ENCODE measurements around the gene CWC27. TPM values are rescaled to one million over a fixed set of nuclear protein-coding genes. Genes with fewer than 3 reads are reported as not detected.

CWC27 gene
- total and polyA plus RNA-seq, 2 of the 13 experiments (the other 11 are each of a cell fraction or from before 2014, with no cell fraction given), result 21.1 to 25.7 TPM

DNA sequence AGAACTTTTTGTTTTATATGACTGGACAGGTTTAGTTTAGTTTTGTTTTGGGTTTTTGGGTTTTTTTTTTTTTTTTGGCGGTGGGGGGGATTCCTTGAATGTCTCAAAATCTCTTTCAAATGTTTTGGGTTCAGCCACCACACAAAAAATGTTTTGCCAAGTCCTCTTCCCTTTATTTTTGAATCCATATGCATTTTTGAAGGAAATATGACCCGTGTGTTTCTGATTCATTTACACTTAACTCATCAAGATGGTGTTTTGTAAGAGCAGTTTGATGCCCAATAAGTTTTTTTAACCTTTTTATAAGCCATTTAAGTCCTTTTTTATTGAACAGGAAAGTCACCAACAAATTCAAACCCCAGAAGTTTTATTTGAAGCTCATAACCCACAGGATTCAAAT is 209.8 kb downstream of the CWC27 start:
- no TSS peak for BruUV-seq (replicated peaks)
- FAIRE-seq (no peak), ATAC-seq (no peak), DNase-seq (ENCODE audit: low spot score) (no peak)
- no peak overlapping the region for H3K9ac ChIP-seq (ENCODE audit: insufficient read depth, low read depth, low read length)
- no peak overlapping the region for H3K27ac ChIP-seq (ENCODE audit: extremely low read length, insufficient read depth, low read length)
- CTCF ChIA-PET (ENCODE audit: low intra/inter-chr PET ratio, low total read pairs), result no interaction called here
- POLR2A ChIA-PET, result no interaction called here
- TF ChIP-seq ZFP90 (CRISPR knock-in tag; IDR thresholded peaks at IDR 0.05; ENCODE audit: borderline replicate concordance) (no peak), SNRNP70 (IDR thresholded peaks at IDR 0.05; ENCODE audit: low read depth, low read length) (no peak), ZNF850 (CRISPR knock-in tag; conservative IDR thresholded peaks at IDR 0.05) (no peak), TEAD3 (CRISPR knock-in tag; optimal IDR thresholded peaks at IDR 0.05; ENCODE audit: borderline replicate concordance) (no peak), ZNF772 (CRISPR knock-in tag; IDR thresholded peaks at IDR 0.05) (no peak), ZNF672 (CRISPR knock-in tag; IDR thresholded peaks at IDR 0.05) (no peak), ARNTL (CRISPR knock-in tag; IDR thresholded peaks at IDR 0.05) (no peak), SIX4 (CRISPR knock-in tag; IDR thresholded peaks at IDR 0.05) (no peak), ZNF160 (CRISPR knock-in tag; IDR thresholded peaks at IDR 0.05) (no peak)
- TF ChIP-seq, protein P1, sequence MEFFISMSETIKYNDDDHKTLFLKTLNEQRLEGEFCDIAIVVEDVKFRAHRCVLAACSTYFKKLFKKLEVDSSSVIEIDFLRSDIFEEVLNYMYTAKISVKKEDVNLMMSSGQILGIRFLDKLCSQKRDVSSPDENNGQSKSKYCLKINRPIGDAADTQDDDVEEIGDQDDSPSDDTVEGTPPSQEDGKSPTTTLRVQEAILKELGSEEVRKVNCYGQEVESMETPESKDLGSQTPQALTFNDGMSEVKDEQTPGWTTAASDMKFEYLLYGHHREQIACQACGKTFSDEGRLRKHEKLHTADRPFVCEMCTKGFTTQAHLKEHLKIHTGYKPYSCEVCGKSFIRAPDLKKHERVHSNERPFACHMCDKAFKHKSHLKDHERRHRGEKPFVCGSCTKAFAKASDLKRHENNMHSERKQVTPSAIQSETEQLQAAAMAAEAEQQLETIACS (CRISPR knock-in tag; IDR thresholded peaks at IDR 0.05), result no peak
- TF ChIP-seq, protein P2, sequence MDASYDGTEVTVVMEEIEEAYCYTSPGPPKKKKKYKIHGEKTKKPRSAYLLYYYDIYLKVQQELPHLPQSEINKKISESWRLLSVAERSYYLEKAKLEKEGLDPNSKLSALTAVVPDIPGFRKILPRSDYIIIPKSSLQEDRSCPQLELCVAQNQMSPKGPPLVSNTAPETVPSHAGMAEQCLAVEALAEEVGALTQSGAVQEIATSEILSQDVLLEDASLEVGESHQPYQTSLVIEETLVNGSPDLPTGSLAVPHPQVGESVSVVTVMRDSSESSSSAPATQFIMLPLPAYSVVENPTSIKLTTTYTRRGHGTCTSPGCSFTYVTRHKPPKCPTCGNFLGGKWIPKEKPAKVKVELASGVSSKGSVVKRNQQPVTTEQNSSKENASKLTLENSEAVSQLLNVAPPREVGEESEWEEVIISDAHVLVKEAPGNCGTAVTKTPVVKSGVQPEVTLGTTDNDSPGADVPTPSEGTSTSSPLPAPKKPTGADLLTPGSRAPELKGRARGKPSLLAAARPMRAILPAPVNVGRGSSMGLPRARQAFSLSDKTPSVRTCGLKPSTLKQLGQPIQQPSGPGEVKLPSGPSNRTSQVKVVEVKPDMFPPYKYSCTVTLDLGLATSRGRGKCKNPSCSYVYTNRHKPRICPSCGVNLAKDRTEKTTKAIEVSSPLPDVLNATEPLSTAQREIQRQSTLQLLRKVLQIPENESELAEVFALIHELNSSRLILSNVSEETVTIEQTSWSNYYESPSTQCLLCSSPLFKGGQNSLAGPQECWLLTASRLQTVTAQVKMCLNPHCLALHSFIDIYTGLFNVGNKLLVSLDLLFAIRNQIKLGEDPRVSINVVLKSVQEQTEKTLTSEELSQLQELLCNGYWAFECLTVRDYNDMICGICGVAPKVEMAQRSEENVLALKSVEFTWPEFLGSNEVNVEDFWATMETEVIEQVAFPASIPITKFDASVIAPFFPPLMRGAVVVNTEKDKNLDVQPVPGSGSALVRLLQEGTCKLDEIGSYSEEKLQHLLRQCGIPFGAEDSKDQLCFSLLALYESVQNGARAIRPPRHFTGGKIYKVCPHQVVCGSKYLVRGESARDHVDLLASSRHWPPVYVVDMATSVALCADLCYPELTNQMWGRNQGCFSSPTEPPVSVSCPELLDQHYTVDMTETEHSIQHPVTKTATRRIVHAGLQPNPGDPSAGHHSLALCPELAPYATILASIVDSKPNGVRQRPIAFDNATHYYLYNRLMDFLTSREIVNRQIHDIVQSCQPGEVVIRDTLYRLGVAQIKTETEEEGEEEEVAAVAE (CRISPR knock-in tag; IDR thresholded peaks at IDR 0.05; ENCODE audit: borderline replicate concordance), result no peak
- TF ChIP-seq, protein P3, sequence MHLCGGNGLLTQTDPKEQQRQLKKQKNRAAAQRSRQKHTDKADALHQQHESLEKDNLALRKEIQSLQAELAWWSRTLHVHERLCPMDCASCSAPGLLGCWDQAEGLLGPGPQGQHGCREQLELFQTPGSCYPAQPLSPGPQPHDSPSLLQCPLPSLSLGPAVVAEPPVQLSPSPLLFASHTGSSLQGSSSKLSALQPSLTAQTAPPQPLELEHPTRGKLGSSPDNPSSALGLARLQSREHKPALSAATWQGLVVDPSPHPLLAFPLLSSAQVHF (CRISPR knock-in tag; IDR thresholded peaks at IDR 0.05), result no peak
- no peaks in the 10 kb centered on the region for H3K9me3 ChIP-seq (ENCODE audit: low read length)
- no peak overlapping the region for H2AFZ ChIP-seq (ENCODE audit: low read length)
- no peaks in the 10 kb centered on the region for H4K20me1 ChIP-seq (ENCODE audit: insufficient read depth, low read length)
- H3K79me2 ChIP-seq (ENCODE audit: insufficient read depth, low read length), result no peaks in the 10 kb centered on the region
- in situ Hi-C loops (cut with HindIII; ENCODE audit: extremely low pct_ligation_motif_present, low pct_unique_long_range_greater_than_20kb) (no loop called here), intact Hi-C loops (cut with micrococcal nuclease; ENCODE audit: unreplicated experiment) (no loop called here)
- 94% methylated on average over 2 of the region's 2 CpGs for WGBS (ENCODE audit: low lambda C conversion rate)
- H3K27me3 ChIP-seq (ENCODE audit: control insufficient read depth in 1 of 2, insufficient read depth in 2 of 2, low read length in 2 of 2), result no peaks in the 10 kb centered on the region
- H3K4me1 ChIP-seq (ENCODE audit: insufficient read depth, low read length), result no peaks in the 10 kb centered on the region
- no peak overlapping the region for H3K4me2 ChIP-seq (ENCODE audit: low read depth, low read length)
- peaks cover 3 to 5% of the 10 kb centered on the region in 2 experiments; a peak in 2 of 5 replicates for H3K36me3 ChIP-seq (replicated peaks in 1 of 2; ENCODE audit: control insufficient read depth in 1 of 2, insufficient read depth in 2 of 2, low read length in 2 of 2)
- H3K4me3 ChIP-seq (replicated peaks in 1 of 3; ENCODE audit: insufficient read depth in 1 of 3, low read depth in 2 of 3, low read length in 3 of 3), result no peak overlapping the region
